GM21619 (cell line): Measurements from ENCODE around the gene NRG3.

Experiments
- ATAC-seq: cut with Tn5 transposase; IDR thresholded peaks from one replicate; pipeline ENCODE4 v1.9.1; 2021; ENCODE audit not compliant: unreplicated experiment

The NRG3 gene

DNA sequence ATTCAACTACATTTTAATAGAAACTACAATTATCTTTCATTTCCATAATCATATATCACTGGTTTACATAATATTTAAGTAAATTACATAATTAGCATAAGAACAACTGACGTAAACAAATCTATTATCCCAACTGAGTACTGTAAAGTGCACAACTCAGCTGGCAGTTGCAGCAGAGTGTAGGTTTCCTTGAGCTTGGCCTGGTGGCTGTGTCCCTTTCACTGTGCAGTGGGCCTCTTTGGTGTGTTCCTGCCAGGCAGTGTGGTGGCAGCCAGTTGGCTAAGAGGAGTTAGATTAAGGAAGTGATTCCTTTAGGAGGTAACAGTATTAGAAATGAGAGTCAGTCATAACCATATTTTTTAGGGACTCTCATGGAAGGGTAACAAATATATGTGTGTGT lies 7.0 kb downstream of the NRG3 start:
- no peak for ATAC-seq

DNA sequence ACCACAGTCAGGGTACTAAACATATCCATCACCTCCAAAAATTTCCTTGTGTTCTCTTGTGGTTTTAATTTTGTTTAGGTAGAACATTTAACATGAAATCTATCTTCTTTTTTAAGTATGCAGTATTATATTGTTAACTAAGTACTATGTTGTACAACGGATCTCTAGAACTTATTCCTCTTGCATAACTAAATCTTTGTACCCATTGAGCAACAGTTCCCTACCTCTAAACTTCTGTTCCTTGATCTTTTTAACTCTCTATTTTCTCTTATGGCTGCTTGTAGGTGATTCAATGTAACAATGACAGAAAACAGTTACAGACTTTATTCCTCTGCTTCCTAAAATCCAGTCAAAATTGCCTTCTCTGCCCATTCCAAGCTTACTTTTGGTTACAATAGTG lies 9.9 kb downstream of the NRG3 start:
- ATAC-seq: no peak

DNA sequence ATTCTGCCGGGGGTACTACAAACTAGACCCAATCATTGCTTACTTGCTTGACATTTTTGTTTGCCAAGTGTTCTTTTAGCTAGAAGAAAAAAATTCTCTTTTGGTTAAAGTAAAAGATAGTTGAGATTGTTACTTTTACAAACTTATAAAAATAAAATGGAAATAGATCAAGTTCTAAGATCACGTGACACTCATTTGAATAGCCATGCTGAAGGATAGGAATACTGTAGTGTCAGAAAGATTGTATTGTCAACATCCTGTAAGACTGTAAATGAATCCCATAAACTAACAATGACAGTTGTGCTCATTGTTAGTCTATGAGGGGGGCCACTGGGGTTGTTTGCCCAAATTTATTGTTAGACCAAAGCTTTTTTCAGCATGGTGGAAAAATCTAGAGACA lies 10.5 kb downstream of the NRG3 start:
- ATAC-seq: no peak

DNA sequence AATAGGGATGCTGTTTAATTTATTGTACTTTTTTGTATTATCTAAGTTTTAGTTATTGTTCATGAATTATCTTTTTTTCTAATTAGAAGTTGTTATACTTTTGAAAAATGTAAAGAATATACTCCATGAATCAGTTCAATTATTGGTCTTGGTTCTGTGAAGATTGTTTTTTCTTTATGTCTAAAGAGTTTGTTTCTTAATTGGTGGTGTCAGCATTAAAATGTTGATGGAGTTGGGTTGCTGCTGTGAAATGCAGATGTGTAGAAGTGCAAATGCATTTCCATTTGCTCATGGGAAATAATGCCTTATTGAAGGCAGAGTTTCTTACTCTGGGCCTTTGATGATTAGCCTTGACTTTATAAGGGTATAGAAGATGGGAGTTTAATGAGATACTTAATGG lies 11.9 kb downstream of the NRG3 start:
- no peak for ATAC-seq

DNA sequence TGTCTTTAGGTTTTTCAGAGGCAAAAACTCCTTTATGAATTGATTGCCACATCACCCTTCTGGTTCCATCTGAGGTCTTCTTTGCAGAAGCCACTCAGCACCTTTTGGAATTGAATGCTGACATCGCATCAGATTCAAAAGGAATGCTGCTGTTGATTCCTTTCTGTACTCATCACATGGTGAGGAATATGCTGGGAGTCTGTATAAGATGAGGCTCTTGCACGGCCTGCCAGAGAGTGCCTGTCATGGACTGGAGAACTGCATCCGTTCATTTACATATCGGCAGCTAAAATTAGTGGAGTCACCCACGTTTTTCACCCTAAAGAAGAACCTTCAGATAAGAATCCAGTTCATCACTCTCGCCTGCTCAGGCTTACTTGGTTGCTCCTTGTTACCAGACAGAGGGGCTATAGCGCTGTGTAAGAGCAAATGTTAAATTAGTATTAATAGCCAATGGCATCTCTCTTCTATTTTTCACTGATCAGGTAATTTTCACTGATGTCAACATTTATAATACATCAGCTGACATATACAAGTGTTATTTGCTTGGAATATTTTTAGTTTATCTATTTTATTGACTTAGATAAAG lies 14.3 kb downstream of the NRG3 start:
- ATAC-seq: no peak

DNA sequence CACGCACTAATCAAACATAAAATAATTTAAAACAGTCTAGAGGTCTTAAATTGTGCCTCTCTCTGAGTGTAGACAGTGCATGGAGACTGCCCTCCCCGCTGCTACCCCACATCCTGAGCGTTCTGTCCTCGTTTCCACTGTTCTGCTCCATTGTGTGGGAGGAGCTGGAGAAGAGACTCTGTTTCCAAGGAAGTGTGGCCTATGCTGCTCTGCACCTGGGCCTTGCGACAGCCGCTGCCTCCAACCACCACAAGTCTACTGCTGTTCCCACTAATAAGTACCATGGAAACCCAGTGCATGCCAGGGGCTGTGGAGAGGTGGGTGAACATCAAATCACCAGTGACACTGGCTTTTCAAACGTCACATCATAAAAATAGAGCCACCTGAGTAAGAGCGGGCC lies 19.6 kb downstream of the NRG3 start:
- no peak for ATAC-seq

DNA sequence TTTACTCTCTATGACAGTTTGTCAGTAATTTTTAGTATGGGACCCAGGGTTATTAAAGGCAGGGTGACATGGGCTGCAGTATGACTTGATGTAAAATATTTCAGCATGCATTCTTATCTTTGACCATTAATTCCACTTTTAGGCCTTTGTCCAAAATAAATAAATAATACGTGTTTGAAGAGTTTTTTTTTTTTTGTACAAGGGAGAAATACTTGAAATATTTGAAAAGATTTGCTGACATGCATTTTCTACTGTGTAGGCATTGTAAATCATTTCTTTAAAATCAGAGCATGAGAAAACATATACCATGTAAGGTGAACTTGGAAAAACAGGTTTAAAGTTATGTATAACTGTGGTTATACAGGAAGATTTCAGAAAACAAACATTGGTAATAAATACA lies 23.5 kb downstream of the NRG3 start:
- ATAC-seq: no peak

DNA sequence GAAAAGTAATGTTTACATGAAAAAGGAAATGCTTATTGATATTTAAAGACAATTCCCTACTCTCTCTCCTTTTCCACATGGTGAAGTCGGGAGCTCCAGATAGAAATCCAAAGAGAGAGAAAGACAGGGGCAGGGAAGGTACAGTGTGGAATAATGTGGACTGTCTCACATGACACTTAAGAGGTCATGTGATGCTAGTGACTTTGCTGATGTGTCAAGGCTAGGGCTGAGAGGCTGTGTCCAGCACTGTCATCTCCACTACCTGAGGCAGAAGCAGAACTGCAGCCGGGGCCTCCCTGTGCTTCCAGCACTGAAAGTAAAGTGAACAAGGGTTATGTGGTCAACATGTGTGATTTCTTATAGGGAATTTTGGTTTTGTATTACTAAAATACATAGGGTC lies 26.0 kb downstream of the NRG3 start:
- no peak for ATAC-seq

DNA sequence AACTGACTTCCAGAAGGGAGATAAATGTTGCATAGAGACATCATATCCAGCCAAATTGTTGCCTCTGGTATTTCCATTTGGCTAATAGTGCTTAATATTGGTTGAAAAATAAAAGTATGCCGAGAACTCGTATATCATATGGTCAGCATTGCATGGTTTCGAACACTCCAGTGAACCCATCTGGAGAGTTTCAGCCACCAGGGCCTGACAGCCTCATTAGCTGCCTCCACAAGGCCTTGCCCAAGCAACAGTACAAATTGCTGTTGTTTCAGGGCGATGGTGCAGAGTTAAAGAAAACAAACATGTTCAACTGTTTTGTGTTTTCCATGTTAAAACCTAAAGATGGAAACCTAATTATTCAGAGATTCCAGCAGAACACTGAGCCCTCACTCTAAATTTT lies 28.5 kb downstream of the NRG3 start:
- no peak for ATAC-seq

DNA sequence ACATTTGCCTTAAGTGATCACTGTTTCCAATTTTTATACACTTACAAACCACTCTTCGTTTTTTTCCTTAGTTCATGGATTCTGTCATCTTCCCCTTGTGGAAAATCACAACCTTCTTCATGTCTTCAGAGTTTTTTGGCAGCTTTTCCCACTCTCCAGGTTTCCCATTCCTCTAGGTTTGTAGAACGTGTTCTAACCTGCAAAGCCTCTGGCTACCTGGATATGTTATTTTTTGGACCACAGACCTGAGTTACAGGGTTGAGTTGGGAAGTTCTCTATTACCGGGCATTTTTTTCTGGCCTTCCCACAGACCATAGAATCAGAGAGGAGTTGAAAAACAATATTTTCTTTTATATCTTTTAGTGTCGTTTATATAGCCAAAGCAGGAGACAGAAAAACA lies 30.2 kb downstream of the NRG3 start:
- ATAC-seq: no peak

DNA sequence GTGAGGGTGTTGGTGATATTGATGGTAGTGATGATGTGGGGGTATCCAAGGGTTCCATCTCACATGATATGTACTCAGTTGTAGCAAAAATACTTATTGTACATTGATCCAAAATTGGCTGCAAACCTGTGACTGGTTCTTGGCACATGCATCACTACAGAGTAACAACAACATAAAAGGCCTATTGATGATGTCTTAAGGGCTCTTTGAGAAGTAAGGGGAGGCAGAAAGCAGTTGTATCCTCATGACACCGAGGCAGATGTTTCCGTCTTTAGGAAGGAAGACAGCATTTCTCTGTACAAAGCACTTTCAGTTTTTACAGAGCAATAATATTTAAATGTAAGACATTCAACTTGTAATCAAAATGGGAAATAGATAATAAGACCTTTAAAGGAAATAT lies 34.5 kb downstream of the NRG3 start:
- no peak for ATAC-seq

DNA sequence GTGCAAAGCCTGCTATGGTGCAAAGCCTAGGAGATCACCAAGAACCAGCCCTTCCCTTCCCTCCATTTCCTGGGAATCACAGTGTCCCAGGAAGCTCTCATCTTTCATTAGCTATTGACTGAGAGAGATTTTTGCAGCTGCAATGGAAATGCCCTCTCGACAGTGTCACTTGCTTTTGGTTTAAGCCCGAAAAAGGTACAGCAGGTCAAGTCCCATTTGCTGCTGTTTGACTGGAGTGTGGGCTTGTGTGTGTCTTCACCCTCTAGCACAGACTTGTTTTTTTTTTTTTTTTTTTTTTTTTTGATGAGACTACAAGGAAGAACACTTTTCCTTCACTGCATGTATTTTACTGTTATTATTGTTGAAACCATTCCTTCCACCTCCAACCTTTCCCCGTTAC lies 36.3 kb downstream of the NRG3 start:
- no peak for ATAC-seq

DNA sequence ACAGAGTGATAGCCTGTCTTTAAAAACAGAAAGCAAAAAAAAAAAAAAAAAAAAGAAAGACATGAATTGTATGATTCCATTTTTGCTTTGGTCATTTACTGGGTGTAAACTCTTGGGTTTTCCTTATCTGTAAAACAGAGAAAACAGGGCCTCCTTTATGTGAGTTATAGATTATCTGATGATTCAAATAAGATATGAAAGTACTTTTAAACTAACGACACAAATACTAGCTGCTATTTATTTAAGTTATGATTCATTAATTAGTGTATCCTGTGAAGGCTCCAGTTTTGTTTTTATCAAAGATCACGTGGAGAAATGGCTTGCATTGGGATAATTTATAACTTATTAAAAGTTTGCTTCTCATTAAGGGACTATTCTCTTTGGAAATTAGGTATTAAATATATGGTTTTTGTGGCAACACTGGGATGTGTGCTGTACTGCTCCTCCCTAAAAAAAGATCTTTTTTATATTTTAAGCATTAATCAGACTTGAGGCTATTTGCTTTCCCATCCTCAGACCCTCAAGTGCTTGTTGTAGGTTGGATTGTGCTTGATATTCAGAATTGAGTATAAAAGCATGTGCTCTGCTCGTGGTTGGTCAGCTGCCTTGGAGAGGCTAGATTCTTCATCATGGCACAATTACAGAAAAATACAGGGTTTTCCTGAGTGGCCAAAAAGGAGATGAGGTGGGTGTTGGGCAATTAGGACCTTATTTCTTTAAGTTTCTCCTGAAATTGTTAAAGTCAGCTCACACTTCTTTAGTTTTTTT lies 39.9 kb downstream of the NRG3 start:
- no peak for ATAC-seq

DNA sequence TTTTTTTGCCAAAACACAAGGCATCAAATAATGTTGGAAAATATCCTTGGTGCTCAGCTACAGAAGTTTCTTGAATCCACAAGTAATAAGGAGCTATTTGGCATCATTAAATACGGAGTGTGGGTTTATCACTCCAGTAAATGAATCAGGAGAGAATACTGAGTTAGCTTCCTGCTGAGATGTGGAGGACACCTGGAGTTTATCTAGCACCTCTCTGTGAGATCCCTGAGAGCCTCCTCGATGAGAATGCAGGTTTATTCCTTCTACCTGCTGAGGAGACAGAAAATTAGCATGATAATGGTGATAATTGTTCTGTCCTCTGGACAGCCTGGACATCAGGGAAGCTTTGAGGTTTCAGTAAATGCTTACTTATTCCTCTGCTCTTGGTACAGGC lies 40.5 kb downstream of the NRG3 start:
- no peak for ATAC-seq

DNA sequence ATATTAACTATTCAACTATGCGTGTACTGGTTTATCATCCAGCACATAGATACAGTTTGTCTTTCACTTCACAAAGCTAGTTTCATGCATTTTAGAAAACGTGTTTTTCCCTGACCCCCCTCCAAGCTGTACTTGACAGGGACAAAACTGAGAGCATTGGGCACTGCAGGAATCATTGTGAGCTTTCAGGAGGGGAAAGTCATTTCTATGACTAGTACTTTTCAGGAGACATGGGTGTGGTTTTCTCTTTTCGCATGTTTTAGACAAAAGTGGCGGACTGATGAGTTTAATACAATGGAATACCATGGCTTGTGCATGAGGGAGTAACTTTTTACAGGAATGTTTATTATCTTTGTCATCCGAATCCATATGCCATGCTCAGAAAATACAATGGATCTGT lies 42.7 kb downstream of the NRG3 start:
- ATAC-seq: no peak

DNA sequence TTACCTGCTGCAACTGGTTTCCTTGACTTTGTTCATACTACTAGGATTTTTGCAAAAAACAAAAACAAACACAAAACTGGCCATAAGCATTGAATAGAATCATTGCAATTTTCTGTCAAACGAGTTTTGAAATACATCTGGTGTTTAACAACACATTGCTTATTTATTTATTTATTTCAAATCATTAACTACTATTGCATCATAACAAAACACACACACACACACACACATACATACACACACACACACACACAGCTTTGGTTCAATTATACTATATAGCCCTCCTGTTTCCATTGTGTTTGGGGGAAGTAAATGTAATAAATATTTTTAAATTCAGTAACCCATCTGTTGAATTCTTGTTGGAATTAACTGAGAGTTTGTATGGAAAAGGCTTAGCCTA lies 43.8 kb downstream of the NRG3 start:
- ATAC-seq: no peak

DNA sequence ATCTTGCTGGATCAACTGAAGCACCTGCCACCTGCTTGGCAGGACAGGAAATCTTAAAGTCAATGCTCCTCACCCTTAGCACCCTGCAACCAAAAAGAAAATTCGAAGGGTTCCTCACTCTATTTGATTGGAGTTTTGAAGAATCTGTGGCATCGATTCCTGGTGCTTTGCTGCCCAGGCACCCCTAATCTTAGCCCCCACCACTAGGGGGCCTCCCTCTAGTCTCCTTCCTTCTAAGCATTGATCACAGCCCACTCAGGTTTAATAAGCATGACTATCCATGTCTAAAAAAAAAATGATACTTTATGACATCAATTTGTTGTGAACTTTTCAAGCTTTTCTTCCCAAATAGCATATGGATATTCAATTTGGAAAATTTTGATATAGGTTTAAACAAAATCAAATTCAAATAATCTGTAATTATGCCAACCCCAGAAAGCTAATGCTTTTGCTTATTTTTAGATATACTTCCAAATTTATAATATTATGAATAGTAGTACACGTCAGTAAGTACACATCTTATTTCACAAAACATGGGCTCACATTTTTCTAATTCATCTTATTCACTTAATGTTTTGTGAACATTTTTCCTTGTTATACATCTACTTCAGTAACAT lies 45.3 kb downstream of the NRG3 start:
- ATAC-seq: no peak

DNA sequence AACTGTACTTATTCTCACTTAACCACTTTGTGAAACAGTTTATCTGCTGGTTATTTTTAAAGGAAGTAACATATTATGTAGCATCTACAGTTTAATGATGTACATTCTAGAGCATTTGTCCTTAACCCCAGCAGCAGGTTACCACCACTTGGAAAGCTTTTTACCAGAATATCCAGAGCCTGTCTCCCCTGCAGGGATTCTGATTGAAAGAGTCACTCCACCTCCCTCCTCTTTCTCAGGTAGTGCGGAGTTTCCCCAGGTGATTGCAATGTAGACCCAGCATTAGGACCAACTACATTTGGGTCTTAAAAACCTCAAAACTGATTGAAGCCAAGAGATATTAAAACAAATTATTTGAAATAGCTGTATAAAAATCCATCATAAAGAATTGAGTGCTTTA lies 53.1 kb downstream of the NRG3 start:
- no peak for ATAC-seq

DNA sequence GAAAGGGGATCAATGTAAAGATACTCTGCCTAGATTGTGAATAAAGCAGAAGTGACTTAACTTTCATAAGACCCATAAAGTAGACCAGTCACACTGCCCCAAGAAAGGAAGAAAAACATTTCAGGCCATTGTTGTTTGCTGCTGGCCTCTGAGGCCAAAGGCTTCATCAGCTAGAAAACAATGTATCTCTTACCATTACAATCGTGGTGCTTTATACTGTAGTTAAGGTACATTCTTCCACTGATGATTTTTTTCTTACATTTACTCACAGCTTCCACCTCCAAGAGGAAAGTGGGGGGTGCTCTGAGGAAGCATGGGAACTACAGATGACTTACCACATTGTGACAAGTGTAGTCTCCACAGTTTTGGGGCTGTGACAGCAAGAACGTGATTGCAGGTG lies 68.6 kb downstream of the NRG3 start:
- ATAC-seq: no peak

DNA sequence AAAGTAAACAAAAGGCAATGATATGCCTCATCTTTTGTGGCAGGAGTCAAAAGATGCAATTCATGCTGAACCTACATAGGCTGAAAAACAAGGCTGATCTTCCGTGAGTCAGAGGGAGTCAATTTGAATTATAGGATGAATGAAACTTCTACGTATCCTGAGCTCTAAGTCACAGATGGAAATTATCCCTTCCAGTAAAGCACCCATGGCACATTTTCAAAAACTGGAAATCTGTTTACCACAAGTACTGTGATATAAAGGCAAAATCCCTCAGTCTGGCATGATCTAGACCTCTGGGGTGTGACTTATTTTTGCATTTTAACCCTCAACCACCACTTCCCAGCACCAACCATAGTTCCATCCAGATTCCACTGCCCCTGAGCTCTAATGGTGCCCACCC lies 69.6 kb downstream of the NRG3 start:
- no peak for ATAC-seq

DNA sequence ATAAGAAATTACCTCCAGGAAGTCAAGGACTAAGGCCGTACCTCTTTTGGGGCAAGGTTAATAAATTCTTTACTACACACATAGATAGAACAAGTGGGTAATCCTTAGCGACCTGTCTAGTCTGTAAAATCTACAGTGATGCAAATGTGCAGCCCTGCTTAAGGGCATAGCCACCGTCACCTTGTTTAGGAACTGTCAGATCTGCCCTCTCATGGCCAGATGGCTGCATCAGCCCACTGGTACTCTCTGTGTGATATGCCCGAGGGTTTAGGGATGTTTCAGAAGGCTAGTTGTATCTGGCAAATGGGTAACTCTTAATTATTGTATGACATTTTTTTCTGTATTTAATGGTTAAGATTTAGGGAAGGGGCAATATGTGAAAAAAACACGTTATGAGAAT lies 74.3 kb downstream of the NRG3 start:
- no peak for ATAC-seq

DNA sequence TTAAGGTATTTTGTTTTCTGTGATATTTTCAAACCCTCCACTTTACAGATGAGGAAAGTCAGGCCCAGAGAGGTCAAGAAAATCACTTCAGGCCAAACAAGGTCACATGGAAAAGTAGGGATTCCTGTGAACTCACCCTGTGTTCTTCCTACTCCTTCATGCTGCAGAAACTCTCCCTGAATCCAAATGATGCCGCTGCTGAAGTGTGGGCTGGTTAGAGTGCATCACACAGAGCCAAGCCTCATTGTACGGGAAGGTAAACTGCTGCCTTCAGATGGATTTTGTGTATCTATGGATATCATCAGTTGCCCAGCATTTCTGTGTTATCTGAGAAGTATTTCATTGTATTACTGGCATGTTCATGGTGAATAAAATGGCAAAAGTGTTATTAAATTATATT lies 75.4 kb downstream of the NRG3 start:
- no peak for ATAC-seq

DNA sequence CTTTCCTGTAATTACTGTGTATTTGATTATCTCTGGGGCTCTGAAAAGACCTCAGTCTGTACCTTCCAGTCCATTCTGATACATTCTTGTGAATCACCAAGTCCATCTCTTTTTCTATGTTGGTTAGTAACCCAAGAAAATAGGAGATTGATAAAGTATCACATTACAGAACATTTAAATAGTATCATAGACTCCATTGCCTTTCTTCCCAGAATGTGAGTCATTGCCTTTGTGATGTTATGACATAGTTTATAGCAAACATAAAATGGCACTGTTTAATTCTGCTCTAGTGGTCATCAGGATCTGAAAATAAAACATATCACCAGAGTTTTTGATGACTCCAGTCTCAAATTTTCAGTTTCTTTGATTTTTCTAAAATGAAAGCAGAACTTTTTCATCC lies 78.4 kb downstream of the NRG3 start:
- ATAC-seq: no peak
